Vagina (tissue), 2 donors: ENCODE measurements around the gene ARF3.

Experiments
- POLR2A ChIP-seq, 2 donors: fragments of 450-650 bp; IDR thresholded peaks; one replicate each; pipeline ENCODE4 v1.6.1; 2017; ENCODE audit warnings: antibody characterized with exemption in 2 of 2, mild to moderate bottlenecking in 2 of 2, moderate library complexity in 2 of 2
- POLR2AphosphoS5 ChIP-seq, 2 donors: sonication (generic); formaldehyde crosslinking; IDR thresholded peaks; one replicate each; pipeline ENCODE4 v1.9.0; 2017; ENCODE audit warnings: antibody characterized with exemption in 2 of 2, mild to moderate bottlenecking in 2 of 2, low read depth in 1 of 2; ENCODE audit not compliant: insufficient read depth in 1 of 2
- TF ChIP-seq, protein P1 (sequence below), 3 experiments: fragments of 450-650 bp in 2 of 3; fragments of 200-600 bp in 1 of 3; sonication (generic) in 1 of 3; IDR thresholded peaks; one replicate each; pipeline ENCODE4 v1.5.1; 2017 to 2019; ENCODE audit warnings: antibody characterized with exemption in 3 of 3, mild to moderate bottlenecking in 2 of 3, moderate library complexity in 2 of 3

DNA sequence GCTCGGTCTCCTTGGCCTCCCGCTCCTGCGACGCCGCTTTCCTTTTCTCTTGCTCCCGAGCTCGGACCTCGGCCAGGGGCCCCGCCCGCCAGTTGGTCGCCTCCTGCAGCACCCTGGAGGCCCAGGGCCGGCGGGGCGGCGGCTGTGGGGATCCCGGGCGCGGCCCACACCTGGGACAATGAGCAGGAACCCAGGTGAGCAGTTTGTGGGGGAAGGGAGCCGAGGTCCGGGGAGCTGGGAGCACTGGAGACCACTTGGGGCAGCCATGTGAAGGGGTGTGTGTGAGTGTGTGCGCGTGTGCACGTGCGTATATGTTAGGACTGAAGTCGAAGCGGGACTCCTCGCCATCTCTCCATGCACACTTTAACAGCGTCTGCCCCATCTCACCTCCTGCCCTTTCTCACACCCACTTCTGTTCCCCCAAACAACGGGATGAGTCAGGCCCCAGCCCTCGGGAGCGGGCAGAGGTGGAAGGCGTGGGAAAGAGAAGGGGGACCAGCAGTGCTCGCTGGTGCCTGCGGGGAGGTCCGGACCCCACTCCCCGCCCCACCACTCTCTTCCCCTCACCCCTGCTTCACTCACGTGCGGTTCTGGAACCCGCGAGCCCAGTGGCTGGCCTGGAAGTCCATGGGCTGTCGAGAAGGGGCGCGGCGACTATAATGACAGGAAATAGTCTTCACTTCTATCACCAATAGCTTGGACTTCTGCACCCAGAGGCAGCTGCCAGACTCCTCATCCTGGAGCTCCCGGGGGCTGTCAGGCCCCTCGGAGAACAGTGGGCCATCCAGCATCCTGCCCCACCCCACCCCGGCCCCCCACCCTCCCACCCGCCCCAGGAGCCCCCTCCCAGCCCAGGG is 41.4 kb upstream of the ARF3 start:
- TF ChIP-seq, protein P1, sequence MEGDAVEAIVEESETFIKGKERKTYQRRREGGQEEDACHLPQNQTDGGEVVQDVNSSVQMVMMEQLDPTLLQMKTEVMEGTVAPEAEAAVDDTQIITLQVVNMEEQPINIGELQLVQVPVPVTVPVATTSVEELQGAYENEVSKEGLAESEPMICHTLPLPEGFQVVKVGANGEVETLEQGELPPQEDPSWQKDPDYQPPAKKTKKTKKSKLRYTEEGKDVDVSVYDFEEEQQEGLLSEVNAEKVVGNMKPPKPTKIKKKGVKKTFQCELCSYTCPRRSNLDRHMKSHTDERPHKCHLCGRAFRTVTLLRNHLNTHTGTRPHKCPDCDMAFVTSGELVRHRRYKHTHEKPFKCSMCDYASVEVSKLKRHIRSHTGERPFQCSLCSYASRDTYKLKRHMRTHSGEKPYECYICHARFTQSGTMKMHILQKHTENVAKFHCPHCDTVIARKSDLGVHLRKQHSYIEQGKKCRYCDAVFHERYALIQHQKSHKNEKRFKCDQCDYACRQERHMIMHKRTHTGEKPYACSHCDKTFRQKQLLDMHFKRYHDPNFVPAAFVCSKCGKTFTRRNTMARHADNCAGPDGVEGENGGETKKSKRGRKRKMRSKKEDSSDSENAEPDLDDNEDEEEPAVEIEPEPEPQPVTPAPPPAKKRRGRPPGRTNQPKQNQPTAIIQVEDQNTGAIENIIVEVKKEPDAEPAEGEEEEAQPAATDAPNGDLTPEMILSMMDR (IDR thresholded peaks at IDR 0.05) = no peak
- TF ChIP-seq POLR2A (IDR thresholded peaks at IDR 0.05) (no peak), POLR2AphosphoS5 (IDR thresholded peaks at IDR 0.05; ENCODE audit: insufficient read depth in 1 of 2, low read depth in 1 of 2) (no peak)
